ENCODE data around the gene SSBP1.

DNA sequence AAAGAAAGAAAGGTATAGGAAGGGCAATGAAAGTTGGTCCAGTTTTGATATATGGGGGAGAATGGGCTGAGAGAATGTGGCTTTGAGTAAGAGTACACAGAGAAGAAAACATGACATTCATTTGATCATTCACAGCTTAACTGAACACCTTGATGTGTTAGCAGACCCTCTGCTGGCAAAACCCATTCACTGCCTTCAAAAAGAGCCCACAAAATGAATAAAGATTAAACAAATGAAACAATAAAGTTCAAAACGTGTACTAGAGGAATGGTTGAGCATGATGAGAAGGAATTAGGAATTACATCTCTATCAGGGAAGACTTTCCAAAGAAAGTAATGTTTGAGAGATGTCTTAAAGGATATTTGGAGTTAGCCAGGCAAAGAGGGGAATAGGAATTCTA is 27.9 kb upstream of the SSBP1 start:
- TF ChIP-seq POLR2AphosphoS5 (IDR thresholded peaks at IDR 0.05; ENCODE audit: low read depth, low read length) (no peak), TCF7L2 (IDR thresholded peaks at IDR 0.05; ENCODE audit: low read depth, low read length) (no peak)
- TF ChIP-seq, protein P1, sequence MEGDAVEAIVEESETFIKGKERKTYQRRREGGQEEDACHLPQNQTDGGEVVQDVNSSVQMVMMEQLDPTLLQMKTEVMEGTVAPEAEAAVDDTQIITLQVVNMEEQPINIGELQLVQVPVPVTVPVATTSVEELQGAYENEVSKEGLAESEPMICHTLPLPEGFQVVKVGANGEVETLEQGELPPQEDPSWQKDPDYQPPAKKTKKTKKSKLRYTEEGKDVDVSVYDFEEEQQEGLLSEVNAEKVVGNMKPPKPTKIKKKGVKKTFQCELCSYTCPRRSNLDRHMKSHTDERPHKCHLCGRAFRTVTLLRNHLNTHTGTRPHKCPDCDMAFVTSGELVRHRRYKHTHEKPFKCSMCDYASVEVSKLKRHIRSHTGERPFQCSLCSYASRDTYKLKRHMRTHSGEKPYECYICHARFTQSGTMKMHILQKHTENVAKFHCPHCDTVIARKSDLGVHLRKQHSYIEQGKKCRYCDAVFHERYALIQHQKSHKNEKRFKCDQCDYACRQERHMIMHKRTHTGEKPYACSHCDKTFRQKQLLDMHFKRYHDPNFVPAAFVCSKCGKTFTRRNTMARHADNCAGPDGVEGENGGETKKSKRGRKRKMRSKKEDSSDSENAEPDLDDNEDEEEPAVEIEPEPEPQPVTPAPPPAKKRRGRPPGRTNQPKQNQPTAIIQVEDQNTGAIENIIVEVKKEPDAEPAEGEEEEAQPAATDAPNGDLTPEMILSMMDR (IDR thresholded peaks at IDR 0.05), result no peak
- TF ChIP-seq, protein P2, sequence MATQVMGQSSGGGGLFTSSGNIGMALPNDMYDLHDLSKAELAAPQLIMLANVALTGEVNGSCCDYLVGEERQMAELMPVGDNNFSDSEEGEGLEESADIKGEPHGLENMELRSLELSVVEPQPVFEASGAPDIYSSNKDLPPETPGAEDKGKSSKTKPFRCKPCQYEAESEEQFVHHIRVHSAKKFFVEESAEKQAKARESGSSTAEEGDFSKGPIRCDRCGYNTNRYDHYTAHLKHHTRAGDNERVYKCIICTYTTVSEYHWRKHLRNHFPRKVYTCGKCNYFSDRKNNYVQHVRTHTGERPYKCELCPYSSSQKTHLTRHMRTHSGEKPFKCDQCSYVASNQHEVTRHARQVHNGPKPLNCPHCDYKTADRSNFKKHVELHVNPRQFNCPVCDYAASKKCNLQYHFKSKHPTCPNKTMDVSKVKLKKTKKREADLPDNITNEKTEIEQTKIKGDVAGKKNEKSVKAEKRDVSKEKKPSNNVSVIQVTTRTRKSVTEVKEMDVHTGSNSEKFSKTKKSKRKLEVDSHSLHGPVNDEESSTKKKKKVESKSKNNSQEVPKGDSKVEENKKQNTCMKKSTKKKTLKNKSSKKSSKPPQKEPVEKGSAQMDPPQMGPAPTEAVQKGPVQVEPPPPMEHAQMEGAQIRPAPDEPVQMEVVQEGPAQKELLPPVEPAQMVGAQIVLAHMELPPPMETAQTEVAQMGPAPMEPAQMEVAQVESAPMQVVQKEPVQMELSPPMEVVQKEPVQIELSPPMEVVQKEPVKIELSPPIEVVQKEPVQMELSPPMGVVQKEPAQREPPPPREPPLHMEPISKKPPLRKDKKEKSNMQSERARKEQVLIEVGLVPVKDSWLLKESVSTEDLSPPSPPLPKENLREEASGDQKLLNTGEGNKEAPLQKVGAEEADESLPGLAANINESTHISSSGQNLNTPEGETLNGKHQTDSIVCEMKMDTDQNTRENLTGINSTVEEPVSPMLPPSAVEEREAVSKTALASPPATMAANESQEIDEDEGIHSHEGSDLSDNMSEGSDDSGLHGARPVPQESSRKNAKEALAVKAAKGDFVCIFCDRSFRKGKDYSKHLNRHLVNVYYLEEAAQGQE (IDR thresholded peaks at IDR 0.05; ENCODE audit: insufficient read depth in 1 of 2, low read depth in 2 of 2, low read length in 1 of 2), result no peak

All from Panc1 (cell line).